Measurements from ENCODE around the gene CLEC3B. TPM values are rescaled to one million over a fixed set of nuclear protein-coding genes. Genes with fewer than 3 reads are reported as not detected.
"Not testable (repeated sequence)": the region's sequence is repeated elsewhere in the genome, so short reads cannot be mapped to it uniquely, and the experiment has no call there.

Gene CLEC3B
- total RNA-seq, 2 experiments from 2014 or later: not detected

GRCh38 chr3:45067941-45068340 lies 41.8 kb downstream of the CLEC3B start:
- ChIA-PET CTCF (interaction anchor here (1.4 to 3.7 kb wide), 2 partner anchors 26 to 30 kb away, joined by 5 to 13 read pairs; no protein-coding TSS in a partner anchor), POLR2A (no interaction called here)
- TF ChIP-seq, protein P1, sequence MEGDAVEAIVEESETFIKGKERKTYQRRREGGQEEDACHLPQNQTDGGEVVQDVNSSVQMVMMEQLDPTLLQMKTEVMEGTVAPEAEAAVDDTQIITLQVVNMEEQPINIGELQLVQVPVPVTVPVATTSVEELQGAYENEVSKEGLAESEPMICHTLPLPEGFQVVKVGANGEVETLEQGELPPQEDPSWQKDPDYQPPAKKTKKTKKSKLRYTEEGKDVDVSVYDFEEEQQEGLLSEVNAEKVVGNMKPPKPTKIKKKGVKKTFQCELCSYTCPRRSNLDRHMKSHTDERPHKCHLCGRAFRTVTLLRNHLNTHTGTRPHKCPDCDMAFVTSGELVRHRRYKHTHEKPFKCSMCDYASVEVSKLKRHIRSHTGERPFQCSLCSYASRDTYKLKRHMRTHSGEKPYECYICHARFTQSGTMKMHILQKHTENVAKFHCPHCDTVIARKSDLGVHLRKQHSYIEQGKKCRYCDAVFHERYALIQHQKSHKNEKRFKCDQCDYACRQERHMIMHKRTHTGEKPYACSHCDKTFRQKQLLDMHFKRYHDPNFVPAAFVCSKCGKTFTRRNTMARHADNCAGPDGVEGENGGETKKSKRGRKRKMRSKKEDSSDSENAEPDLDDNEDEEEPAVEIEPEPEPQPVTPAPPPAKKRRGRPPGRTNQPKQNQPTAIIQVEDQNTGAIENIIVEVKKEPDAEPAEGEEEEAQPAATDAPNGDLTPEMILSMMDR (IDR thresholded peaks at IDR 0.05): no peak
- ATAC-seq (no peak), DNase-seq (no peak)
- peaks cover 26% of the 10 kb centered on the region for H3K4me1 Mint-ChIP-seq (ENCODE audit: low read depth)
- H3K36me3 Mint-ChIP-seq (ENCODE audit: low read depth): no peaks in the 10 kb centered on the region
- no peaks in the 10 kb centered on the region for H3K27me3 Mint-ChIP-seq
- no peaks in the 10 kb centered on the region for H3K9me3 Mint-ChIP-seq
- no peak overlapping the region for H3K27ac Mint-ChIP-seq
- intact Hi-C loops (cut with micrococcal nuclease): loop anchor here (5.0 kb wide), 1 partner anchor 44 kb away; no protein-coding TSS in a partner anchor
- H3K4me3 Mint-ChIP-seq: no peak overlapping the region

GRCh38 chr3:45071075-45071474 lies 45.0 kb downstream of the CLEC3B start:
- CTCF ChIA-PET: interaction anchor here (1.1 kb wide), 1 partner anchor 30 kb away, joined by 4 read pairs; no protein-coding TSS in a partner anchor
- ATAC-seq (no peak), DNase-seq (no peak)
- peaks cover 3% of the 10 kb centered on the region for H3K27me3 Mint-ChIP-seq
- H3K4me3 Mint-ChIP-seq: no peak overlapping the region
- POLR2A ChIA-PET: interaction anchor here (0.6 kb wide), 1 partner anchor 37 kb away, joined by 3 read pairs; no protein-coding TSS in a partner anchor
- peaks cover 8% of the 10 kb centered on the region for H3K4me1 Mint-ChIP-seq (ENCODE audit: low read depth)
- intact Hi-C loops (cut with micrococcal nuclease): no loop called here
- no peaks in the 10 kb centered on the region for H3K36me3 Mint-ChIP-seq (ENCODE audit: low read depth)
- TF ChIP-seq, protein P1 (IDR thresholded peaks at IDR 0.05): no peak
- no peak overlapping the region for H3K27ac Mint-ChIP-seq
- H3K9me3 Mint-ChIP-seq: no peaks in the 10 kb centered on the region

DNA sequence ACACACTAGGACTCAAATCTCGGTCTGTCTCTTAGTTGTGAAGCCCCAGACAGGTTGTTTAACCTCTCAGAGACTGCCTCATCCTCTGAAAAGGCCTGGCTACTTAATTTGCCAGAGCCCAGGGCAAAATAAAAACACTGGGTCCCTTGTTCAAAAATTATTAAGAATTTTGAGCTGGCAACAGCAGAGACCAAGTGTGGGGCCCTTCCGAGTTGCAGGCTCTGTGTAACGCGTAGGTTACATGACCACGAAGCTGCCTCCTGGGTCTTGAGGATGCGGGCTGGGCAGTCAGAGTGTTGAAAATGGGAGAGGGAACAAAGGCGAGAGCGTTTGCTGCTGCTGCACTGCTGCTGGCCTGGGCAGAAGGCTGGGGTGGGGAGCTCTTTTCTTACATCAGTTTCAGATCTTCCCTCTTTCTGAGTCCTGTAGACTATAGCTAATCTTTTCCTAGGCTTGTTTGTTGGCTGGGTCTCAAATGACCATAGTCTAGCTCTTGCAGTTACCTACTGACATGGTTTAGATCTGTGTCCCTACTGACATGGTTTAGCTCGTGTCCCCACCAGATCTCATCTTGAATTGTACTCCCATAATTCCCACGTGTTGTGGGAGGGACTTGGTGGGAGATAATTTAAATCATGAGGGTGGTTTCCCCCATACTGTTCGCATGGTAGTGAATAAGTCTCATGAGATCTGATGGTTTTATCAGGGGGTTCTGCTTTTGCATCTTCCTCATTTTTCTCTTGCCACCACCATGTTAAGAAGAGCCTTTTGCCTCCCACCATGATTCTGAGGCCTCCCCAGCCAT lies 49.9 kb downstream of the CLEC3B start:
- H3K4me1 Mint-ChIP-seq (ENCODE audit: low read depth): no peaks in the 10 kb centered on the region
- no peak for ATAC-seq
- peaks cover 5% of the 10 kb centered on the region for H3K9me3 Mint-ChIP-seq
- ChIA-PET CTCF (interaction anchor here (0.8 to 1.1 kb wide), 2 partner anchors 39 to 162 kb away, joined by 3 read pairs; no protein-coding TSS in a partner anchor), POLR2A (no interaction called here)
- H3K27me3 Mint-ChIP-seq: peaks cover 5% of the 10 kb centered on the region
- no peak for DNase-seq
- H3K4me3 Mint-ChIP-seq: no peak overlapping the region
- TF ChIP-seq, protein P1 (IDR thresholded peaks at IDR 0.05): no peak
- intact Hi-C loops (cut with micrococcal nuclease): no loop called here
- no peak overlapping the region for H3K27ac Mint-ChIP-seq
- H3K36me3 Mint-ChIP-seq (ENCODE audit: low read depth): no peaks in the 10 kb centered on the region

GRCh38 chr3:45078256-45078655 lies 52.2 kb downstream of the CLEC3B start:
- DNase-seq; H3K4me1 Mint-ChIP-seq (ENCODE audit: low read depth); CTCF ChIA-PET; intact Hi-C loops (cut with micrococcal nuclease); H3K9me3 Mint-ChIP-seq; H3K4me3 Mint-ChIP-seq; H3K36me3 Mint-ChIP-seq (ENCODE audit: low read depth); POLR2A ChIA-PET; H3K27me3 Mint-ChIP-seq; ATAC-seq; H3K27ac Mint-ChIP-seq: not testable (repeated sequence)

DNA sequence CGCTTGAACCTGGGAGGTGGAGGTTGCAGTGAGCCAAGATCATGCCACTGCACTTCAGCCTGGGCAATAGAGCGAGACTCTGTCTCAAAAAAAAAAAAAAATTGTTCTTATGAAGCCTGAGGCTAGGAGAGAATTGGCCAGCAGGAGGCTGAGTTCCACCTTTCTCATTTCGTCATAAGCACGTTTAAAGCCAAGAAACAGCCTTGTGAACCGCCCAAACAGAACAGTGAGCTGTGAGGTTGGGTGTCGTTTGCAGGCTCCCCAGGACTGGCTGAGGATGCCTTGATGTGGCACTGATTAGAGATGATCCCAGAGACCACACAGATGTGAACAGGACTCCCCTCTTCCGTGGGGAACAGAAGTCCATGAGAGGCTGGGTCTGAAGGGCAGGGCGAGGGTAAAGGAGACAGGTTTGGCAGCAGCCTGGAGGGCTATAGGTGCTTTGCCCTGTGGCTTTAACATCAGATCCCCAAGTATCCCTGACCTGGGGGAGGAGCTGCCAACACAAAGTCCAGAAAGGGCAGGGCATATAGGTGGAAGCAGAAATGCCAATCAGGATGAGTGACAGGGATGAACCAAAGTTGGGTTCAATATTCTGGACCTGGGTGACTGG lies 52.9 kb downstream of the CLEC3B start:
- no peak for ATAC-seq
- DNase-seq: no peak
- Mint-ChIP-seq H3K27ac (no peak overlapping the region), H3K4me1 (ENCODE audit: low read depth) (no peaks in the 10 kb centered on the region), H3K27me3 (peaks cover 5% of the 10 kb centered on the region), H3K36me3 (ENCODE audit: low read depth) (no peaks in the 10 kb centered on the region), H3K4me3 (no peak overlapping the region), H3K9me3 (peaks cover 5% of the 10 kb centered on the region)
- POLR2A ChIA-PET: no interaction called here
- intact Hi-C loops (cut with micrococcal nuclease): no loop called here
- TF ChIP-seq, protein P1 (IDR thresholded peaks at IDR 0.05): no peak
- CTCF ChIA-PET: no interaction called here

Measured in activated CD8-positive, alpha-beta T cell treated with anti-CD3 and anti-CD28 coated beads for 36 hours (primary cell).